ENCODE measurements around the gene CRY2. TPM values are rescaled to one million over a fixed set of nuclear protein-coding genes. Genes with fewer than 3 reads are reported as not detected.

The CRY2 gene
- total and polyA plus RNA-seq, 2 experiments from 2014 or later = 28.3 to 50.5 TPM

DNA sequence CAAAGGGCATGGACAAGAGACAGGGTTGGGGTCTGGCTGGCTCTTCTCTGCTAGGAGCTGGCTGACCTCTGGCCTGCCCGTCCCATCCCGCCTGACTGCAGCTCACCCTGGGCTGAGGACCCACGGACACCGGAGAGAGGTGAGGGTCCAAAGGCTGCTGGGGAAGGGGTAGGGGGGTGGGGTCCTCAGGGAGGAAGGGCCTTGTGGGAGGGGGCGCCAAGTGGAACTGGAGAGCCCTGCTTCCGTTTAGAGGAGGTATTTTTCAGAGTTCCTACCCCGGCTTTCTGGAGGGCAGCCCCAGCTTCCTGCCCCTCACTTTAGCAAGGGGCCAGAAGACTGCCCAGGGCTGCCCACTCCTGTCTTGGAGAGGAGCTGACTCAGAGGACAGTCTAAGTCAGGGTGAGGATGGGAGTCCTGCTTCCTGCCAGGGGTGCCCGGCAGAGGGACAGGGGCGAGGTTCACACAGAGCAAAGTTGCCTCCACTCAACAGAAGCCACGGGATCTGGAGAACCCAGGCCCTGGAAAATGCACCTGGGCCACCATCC lies 82.3 kb downstream of the CRY2 start:
- Histone ChIP-seq H3K27me3 (peaks cover 6% of the 10 kb centered on the region), H3K9me3 (ENCODE audit: low read depth) (no peaks in the 10 kb centered on the region), H3K4me1 (ENCODE audit: low read depth) (peaks cover 6% of the 10 kb centered on the region), H3K27ac (no peak overlapping the region), H3K36me3 (peaks cover 23% of the 10 kb centered on the region), H3K4me3 (no peak overlapping the region)
- DNase-seq (ENCODE audit: low read depth in 1 of 2, low spot score in 1 of 2) = no peak
- TF ChIP-seq, protein P1, sequence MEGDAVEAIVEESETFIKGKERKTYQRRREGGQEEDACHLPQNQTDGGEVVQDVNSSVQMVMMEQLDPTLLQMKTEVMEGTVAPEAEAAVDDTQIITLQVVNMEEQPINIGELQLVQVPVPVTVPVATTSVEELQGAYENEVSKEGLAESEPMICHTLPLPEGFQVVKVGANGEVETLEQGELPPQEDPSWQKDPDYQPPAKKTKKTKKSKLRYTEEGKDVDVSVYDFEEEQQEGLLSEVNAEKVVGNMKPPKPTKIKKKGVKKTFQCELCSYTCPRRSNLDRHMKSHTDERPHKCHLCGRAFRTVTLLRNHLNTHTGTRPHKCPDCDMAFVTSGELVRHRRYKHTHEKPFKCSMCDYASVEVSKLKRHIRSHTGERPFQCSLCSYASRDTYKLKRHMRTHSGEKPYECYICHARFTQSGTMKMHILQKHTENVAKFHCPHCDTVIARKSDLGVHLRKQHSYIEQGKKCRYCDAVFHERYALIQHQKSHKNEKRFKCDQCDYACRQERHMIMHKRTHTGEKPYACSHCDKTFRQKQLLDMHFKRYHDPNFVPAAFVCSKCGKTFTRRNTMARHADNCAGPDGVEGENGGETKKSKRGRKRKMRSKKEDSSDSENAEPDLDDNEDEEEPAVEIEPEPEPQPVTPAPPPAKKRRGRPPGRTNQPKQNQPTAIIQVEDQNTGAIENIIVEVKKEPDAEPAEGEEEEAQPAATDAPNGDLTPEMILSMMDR (IDR thresholded peaks at IDR 0.05; ENCODE audit: low read depth, low read length) = no peak

DNA sequence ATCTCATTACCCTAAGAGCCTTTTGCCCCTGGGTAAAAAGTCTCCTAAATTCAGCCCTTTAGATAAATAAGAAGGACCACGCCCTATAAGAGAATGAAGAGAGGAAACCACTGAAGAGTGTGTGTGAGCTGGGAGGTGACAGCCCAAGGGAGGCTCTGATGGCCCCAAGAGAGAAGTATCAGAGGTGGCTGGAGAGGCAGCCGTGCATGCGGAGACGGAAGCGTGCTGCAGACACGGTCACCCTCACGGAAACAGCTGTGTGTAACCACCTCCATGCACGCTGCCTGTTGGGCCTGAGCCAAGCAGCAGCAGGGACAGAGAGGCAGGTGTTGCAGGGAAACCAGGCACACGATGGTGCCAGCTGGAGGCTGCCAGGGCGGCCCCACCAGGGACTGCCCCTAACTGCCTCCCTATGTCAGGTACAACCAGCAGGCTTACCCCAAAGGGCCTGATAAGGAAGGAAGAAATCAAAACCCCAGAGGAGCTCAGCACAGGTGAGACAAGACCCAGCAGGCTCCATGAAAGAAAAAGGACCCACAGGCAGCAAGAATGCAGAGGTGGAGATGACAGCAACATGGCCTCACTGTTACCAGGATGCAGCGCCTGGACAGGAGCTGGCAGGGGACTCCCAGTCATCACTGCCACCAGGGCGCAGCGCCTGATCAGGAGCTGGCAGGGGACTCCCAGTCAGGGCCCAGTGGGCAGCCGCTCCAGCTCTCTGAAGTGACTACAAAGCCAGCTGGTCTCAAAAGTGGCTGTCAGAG lies 82.9 kb downstream of the CRY2 start:
- Histone ChIP-seq H3K9me3 (ENCODE audit: low read depth) (no peaks in the 10 kb centered on the region), H3K27me3 (no peaks in the 10 kb centered on the region), H3K27ac (no peak overlapping the region), H3K4me3 (no peak overlapping the region), H3K4me1 (ENCODE audit: low read depth) (peaks cover 11% of the 10 kb centered on the region), H3K36me3 (peaks cover 29% of the 10 kb centered on the region)
- TF ChIP-seq, protein P1 (IDR thresholded peaks at IDR 0.05; ENCODE audit: low read depth, low read length) = no peak
- DNase-seq (ENCODE audit: low read depth in 1 of 2, low spot score in 1 of 2) = no peak

DNA sequence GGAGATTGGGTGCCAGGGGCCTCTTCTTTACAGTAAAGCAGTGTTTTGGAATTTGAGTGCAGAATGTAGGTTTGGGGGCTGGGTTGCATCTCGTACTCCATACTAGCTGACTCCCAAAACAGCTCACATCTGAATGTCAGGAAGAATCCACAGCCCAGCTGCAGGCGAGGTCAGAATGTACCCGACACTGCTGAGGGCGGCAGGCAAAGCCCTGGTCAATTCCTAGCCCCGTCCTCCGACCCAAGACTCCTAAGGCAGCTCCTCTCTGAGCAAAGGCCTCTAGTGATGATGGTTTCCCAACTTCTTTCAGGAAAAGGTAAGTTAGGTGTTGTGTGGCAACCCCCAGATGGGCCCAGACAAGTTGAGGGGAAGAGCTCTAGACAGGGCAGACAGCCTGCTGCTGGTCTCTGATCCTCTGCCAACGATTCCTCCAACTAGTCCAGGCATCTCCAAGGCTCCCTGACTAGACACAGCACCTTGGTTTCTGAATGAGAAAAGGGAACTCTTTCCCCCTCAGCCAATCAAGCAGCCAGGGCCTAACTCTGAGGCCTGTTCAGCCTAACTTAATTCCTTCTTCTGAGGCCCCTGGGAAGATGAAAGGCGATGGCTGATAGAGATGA lies 83.8 kb downstream of the CRY2 start:
- Histone ChIP-seq H3K27ac (peak overlapping the region; percentile 39), H3K36me3 (peaks cover 37% of the 10 kb centered on the region), H3K27me3 (no peaks in the 10 kb centered on the region), H3K4me1 (ENCODE audit: low read depth) (peaks cover 11% of the 10 kb centered on the region), H3K9me3 (ENCODE audit: low read depth) (no peaks in the 10 kb centered on the region), H3K4me3 (no peak overlapping the region)
- DNase-seq (ENCODE audit: low read depth in 1 of 2, low spot score in 1 of 2) = no peak
- TF ChIP-seq, protein P1 (IDR thresholded peaks at IDR 0.05; ENCODE audit: low read depth, low read length) = no peak

DNA sequence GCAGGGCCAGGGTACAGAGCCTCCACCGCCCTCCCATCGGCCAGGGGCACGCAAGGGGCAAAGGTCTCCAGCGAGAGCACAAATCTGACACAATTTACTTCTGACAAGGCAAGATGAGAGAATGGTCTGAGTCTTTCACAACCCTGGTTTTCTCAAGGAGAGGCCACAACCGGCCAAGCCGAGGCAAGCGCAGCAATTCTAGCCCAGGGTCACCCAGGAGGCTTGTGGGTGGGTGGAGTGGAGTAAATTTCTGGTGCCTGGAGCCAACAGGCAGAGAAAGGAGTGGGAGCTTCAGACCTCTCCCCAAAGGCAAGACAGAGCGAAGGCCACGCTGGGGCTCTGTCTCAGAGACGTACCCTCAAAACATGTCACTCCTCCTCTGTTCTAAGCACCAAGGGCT lies 84.5 kb downstream of the CRY2 start:
- TF ChIP-seq, protein P1 (IDR thresholded peaks at IDR 0.05; ENCODE audit: low read depth, low read length) = no peak
- H3K36me3 ChIP-seq = peaks cover 39% of the 10 kb centered on the region
- no peak for DNase-seq (ENCODE audit: low read depth in 1 of 2, low spot score in 1 of 2)

DNA sequence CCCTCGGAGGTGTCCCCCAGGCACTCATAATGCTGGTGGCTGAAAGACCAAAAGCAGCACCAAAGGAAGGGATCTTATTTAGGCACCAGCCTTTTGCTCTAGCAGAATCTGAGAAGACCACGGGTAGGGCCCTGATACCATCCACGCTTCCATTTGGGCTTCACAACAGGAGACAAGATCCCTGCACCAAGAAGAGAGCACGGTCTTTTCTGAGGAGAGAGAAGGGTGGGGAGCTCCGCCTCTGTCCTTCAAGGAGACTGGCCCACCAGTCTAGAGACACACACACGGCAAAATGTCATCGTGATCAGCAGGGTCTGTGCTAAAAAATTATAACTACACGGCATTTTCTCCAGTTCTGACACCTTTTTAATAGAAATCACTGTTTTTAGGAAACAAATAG lies 84.9 kb downstream of the CRY2 start:
- TF ChIP-seq, protein P1 (IDR thresholded peaks at IDR 0.05; ENCODE audit: low read depth, low read length) = no peak
- peaks cover 39% of the 10 kb centered on the region for H3K36me3 ChIP-seq

More for the DNA sequence above, 84.5 kb downstream of the CRY2 start:
- H3K27ac ChIP-seq = peak overlapping the region; percentile 39
- H3K4me1 ChIP-seq (ENCODE audit: low read depth) = peaks cover 11% of the 10 kb centered on the region
- H3K27me3 ChIP-seq = no peaks in the 10 kb centered on the region
- H3K4me3 ChIP-seq = no peak overlapping the region
- H3K9me3 ChIP-seq (ENCODE audit: low read depth) = no peaks in the 10 kb centered on the region

More for the DNA sequence above, 84.9 kb downstream of the CRY2 start:
- peaks cover 11% of the 10 kb centered on the region for H3K4me1 ChIP-seq (ENCODE audit: low read depth)
- no peaks in the 10 kb centered on the region for H3K27me3 ChIP-seq
- no peak for DNase-seq (ENCODE audit: low read depth in 1 of 2, low spot score in 1 of 2)
- H3K4me3 ChIP-seq = no peak overlapping the region
- no peak overlapping the region for H3K27ac ChIP-seq
- no peaks in the 10 kb centered on the region for H3K9me3 ChIP-seq (ENCODE audit: low read depth)

Other genes with a start within 250 kb of the CRY2 start
- gene CHST1, start 181.9 kb upstream of the CRY2 start, total RNA-seq = 3.1 and 4.3 TPM in 2 replicates
- gene CHST1, start 181.9 kb upstream of the CRY2 start, polyA plus RNA-seq = 2.5 and 3.3 TPM in 2 replicates
- 8.1 TPM in 2 replicates for gene SLC35C1, start 42.3 kb upstream of the CRY2 start, total RNA-seq
- gene SLC35C1, start 42.3 kb upstream of the CRY2 start, polyA plus RNA-seq = 7.1 and 15.1 TPM in 2 replicates
- gene MAPK8IP1, start 38.2 kb downstream of the CRY2 start, total RNA-seq = 12.6 and 19.1 TPM in 2 replicates
- gene MAPK8IP1, start 38.2 kb downstream of the CRY2 start, polyA plus RNA-seq = 3.9 and 7.4 TPM in 2 replicates
- gene FREY1, start 59.8 kb downstream of the CRY2 start, total RNA-seq = 2.1 and 2.7 TPM in 2 replicates
- 0.42 TPM in 1 of 2 replicates, not detected in the other for gene FREY1, start 59.8 kb downstream of the CRY2 start, polyA plus RNA-seq
- gene PEX16, start 70.4 kb downstream of the CRY2 start, total RNA-seq = 39.9 and 43.0 TPM in 2 replicates
- 29.0 and 38.9 TPM in 2 replicates for gene PEX16, start 70.4 kb downstream of the CRY2 start, polyA plus RNA-seq
- 4.9 and 5.8 TPM in 2 replicates for gene LARGE2, start 75.2 kb downstream of the CRY2 start, total RNA-seq
- gene LARGE2, start 75.2 kb downstream of the CRY2 start, polyA plus RNA-seq = 4.5 and 9.2 TPM in 2 replicates